Activated naive CD8-positive, alpha-beta T cell treated with anti-CD3 and anti-CD28 coated beads for 36 hours (primary cell): ENCODE results near the gene MAP4K2. TPM values are rescaled to one million over a fixed set of nuclear protein-coding genes. Genes with fewer than 3 reads are reported as not detected.
"Not testable (repeated sequence)": the region's sequence is repeated elsewhere in the genome, so short reads cannot be mapped to it uniquely, and the experiment has no call there.

Experiments used
- DNase-seq: peaks from one replicate; pipeline ENCODE4 v3.0.0; 2021
- H3K27ac Mint-ChIP-seq: one replicate; pipeline ENCODE4 v1.8.0; 2022; ENCODE audit warnings: mild to moderate bottlenecking, moderate library complexity, mixed read lengths
- H3K27me3 Mint-ChIP-seq: one replicate; pipeline ENCODE4 v1.8.0; 2022; ENCODE audit warnings: mild to moderate bottlenecking, mixed read lengths
- H3K36me3 Mint-ChIP-seq: one replicate; pipeline ENCODE4 v1.8.0; 2021; ENCODE audit warnings: mild to moderate bottlenecking, mixed read lengths
- H3K4me1 Mint-ChIP-seq: one replicate; pipeline ENCODE4 v1.8.0; 2021; ENCODE audit warnings: mixed read lengths
- H3K4me3 Mint-ChIP-seq: one replicate; pipeline ENCODE4 v1.8.0; 2022; ENCODE audit warnings: mild to moderate bottlenecking, moderate library complexity, mixed read lengths
- H3K9me3 Mint-ChIP-seq: one replicate; pipeline ENCODE4 v1.8.0; 2022; ENCODE audit warnings: mixed read lengths
- total RNA-seq, 2 experiments: library from RNA; stranded (reverse); gene quantifications; one replicate each; pipeline ENCODE4 v1.2.3, GENCODE V29; 2021

The MAP4K2 gene
- total RNA-seq, 2 experiments from 2014 or later: 60.4 to 63.8 TPM

- DNase-seq: no peak
- no peaks in the 10 kb centered on the region for H3K9me3 Mint-ChIP-seq
- H3K27me3 Mint-ChIP-seq: no peaks in the 10 kb centered on the region
Observed at GRCh38 chr11:64832467-64833197, 29.6 kb upstream of the MAP4K2 start.

GRCh38 chr11:64831411-64831891 lies 28.4 kb upstream of the MAP4K2 start:
- H3K9me3 Mint-ChIP-seq: no peaks in the 10 kb centered on the region
- no peaks in the 10 kb centered on the region for H3K27me3 Mint-ChIP-seq
- no peak for DNase-seq
- no peak overlapping the region for H3K27ac Mint-ChIP-seq
- no peak overlapping the region for H3K4me3 Mint-ChIP-seq
- no peaks in the 10 kb centered on the region for H3K36me3 Mint-ChIP-seq
- no peaks in the 10 kb centered on the region for H3K4me1 Mint-ChIP-seq

More at GRCh38 chr11:64832467-64833197, 29.6 kb upstream of the MAP4K2 start:
- no peaks in the 10 kb centered on the region for H3K4me1 Mint-ChIP-seq
- no peaks in the 10 kb centered on the region for H3K36me3 Mint-ChIP-seq
- H3K4me3 Mint-ChIP-seq: no peak overlapping the region
- H3K27ac Mint-ChIP-seq: no peak overlapping the region

- DNase-seq: no peak
- no peaks in the 10 kb centered on the region for H3K4me1 Mint-ChIP-seq
- H3K36me3 Mint-ChIP-seq: no peaks in the 10 kb centered on the region
- H3K27me3 Mint-ChIP-seq: no peaks in the 10 kb centered on the region
- no peak overlapping the region for H3K4me3 Mint-ChIP-seq
- H3K27ac Mint-ChIP-seq: no peak overlapping the region
- H3K9me3 Mint-ChIP-seq: no peaks in the 10 kb centered on the region
Observed at GRCh38 chr11:64829536-64830251, 26.7 kb upstream of the MAP4K2 start.

- H3K27me3 Mint-ChIP-seq: no peaks in the 10 kb centered on the region
- no peak overlapping the region for H3K27ac Mint-ChIP-seq
- H3K4me1 Mint-ChIP-seq: no peaks in the 10 kb centered on the region
- H3K36me3 Mint-ChIP-seq: no peaks in the 10 kb centered on the region
- H3K4me3 Mint-ChIP-seq: no peak overlapping the region
- no peak for DNase-seq
- no peaks in the 10 kb centered on the region for H3K9me3 Mint-ChIP-seq
Observed at GRCh38 chr11:64827451-64827839, 24.4 kb upstream of the MAP4K2 start.

DNA sequence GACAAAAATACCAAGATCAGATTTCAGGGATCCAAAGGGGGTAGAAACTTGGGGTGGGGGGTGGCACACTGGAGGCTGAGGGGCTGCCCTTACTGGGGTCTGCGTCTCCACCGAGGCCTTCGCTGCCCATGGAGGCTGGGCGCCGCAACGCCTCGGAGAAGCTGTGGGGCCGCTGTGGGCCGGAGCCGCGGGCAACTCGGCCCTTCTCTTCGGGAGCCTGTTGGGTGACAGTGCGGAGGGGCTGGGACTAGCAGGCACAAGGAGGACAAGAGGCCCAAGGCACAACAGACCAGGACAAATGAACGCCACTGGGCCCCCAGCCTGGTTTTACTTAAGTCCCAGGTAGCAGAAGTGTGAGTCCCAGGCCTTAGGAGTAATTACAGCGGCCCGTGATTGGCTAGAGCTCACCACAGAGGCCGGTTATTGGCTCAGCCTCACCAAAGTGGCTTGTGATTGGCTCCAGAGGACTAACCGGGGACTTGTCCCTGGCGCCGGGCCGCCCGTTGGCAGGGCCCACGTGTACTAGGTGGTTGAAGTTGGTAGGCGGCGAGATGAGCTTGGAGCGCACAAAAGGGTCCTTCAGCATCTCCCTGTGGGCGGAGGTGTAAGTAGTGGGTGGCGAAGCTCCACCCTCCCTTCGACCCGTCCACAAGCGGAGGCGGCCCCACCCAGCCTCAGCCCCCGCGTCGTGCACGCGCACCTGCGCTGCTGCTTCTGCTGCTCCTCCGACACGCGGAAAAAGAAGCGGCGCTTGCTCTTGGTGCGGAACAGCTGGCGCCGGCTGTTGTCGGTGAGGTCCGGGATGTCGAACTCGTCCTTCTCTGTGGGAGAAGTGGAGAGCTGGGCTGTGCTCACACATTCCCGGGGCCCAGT lies 23.8 kb upstream of the MAP4K2 start:
- Mint-ChIP-seq H3K36me3 (no peaks in the 10 kb centered on the region), H3K9me3 (no peaks in the 10 kb centered on the region), H3K27me3 (no peaks in the 10 kb centered on the region), H3K4me3 (no peak overlapping the region), H3K27ac (no peak overlapping the region), H3K4me1 (no peaks in the 10 kb centered on the region)
- DNase-seq: no peak

GRCh38 chr11:64826062-64826461 lies 23.0 kb upstream of the MAP4K2 start:
- H3K4me3 Mint-ChIP-seq: no peak overlapping the region
- H3K9me3 Mint-ChIP-seq: no peaks in the 10 kb centered on the region
- no peaks in the 10 kb centered on the region for H3K4me1 Mint-ChIP-seq
- DNase-seq: no peak
- no peak overlapping the region for H3K27ac Mint-ChIP-seq
- H3K36me3 Mint-ChIP-seq: no peaks in the 10 kb centered on the region
- no peaks in the 10 kb centered on the region for H3K27me3 Mint-ChIP-seq

DNA sequence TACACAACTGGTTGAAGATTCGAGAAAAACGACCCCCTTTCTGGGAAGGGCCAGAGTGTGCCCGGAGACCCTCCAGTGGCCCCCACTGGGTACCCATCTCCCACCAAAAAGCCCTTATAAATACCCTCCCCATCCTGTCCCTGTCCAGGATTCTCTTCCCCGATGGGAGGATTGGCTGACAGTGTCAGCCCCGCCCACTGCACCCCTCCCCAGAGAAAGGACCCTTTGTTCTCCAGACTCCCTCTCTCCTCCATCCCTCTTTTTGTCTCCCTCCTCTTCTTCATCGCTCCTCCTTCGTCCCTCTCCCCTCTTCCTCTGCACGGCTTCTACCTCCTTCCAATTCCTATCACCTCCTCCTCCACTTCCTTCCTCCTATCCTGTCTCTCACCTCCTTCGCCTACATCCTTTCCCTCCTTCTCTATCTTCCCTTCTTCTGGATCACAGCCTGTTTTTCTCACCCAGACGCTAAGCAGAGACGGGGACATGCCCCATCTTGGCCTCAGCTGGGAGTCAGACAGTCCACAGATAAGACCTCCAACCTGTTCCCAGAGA lies 20.6 kb upstream of the MAP4K2 start:
- Mint-ChIP-seq H3K9me3 (no peaks in the 10 kb centered on the region), H3K27ac (no peak overlapping the region), H3K36me3 (no peaks in the 10 kb centered on the region), H3K4me3 (no peak overlapping the region), H3K4me1 (no peaks in the 10 kb centered on the region), H3K27me3 (no peaks in the 10 kb centered on the region)
- no peak for DNase-seq

DNA sequence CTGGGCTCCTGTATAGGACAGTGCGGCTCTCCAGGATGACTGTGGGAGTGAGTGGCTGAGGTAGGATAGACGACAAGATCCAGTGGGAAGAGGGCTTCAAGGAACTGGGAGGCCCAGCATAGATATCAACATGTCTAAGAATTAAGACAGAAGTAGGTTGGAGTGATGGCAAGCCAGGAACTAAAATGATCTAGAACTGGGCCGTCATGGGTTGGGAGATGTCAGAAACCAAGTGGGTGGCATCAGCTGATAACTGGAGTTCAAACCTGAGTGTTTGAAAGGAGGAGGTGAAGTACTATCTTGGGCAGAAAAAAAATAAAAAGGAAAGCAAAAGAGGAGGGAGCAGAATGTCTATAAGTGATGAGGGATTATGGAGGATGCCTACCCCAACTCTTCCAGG lies 14.5 kb upstream of the MAP4K2 start:
- Mint-ChIP-seq H3K9me3 (no peaks in the 10 kb centered on the region), H3K4me3 (no peak overlapping the region), H3K27me3 (no peaks in the 10 kb centered on the region), H3K27ac (no peak overlapping the region), H3K4me1 (no peaks in the 10 kb centered on the region), H3K36me3 (no peaks in the 10 kb centered on the region)
- no peak for DNase-seq

GRCh38 chr11:64815433-64815832 lies 12.4 kb upstream of the MAP4K2 start:
- not testable (repeated sequence) for DNase-seq, H3K4me3 Mint-ChIP-seq, H3K4me1 Mint-ChIP-seq, H3K27me3 Mint-ChIP-seq, H3K36me3 Mint-ChIP-seq, H3K9me3 Mint-ChIP-seq, H3K27ac Mint-ChIP-seq

DNA sequence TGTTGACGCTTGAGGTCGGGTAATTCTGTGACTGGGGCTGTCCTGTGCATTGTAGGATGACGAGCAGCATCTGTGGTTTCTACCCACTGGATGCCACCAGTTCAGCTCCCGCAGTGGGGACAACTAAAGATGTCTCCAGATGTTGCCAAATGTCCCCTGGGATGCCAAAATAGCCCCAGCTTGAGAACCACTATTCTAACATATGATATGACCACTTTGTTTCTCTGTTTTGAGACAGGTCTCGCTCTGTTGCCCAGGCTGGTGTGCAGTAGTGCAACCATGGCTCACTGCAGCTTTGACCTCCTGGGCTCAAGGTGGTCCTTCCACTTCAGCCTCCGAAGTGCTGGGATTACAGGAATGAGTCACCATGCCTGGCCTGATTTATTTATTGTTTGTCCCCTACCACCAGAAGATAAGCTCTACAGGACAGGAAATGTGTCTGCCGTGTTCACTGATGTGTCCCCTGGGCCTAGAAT lies 11.7 kb upstream of the MAP4K2 start:
- Mint-ChIP-seq H3K27me3 (no peaks in the 10 kb centered on the region), H3K9me3 (no peaks in the 10 kb centered on the region), H3K36me3 (peaks cover 2% of the 10 kb centered on the region), H3K4me1 (peaks cover 4% of the 10 kb centered on the region), H3K27ac (no peak overlapping the region), H3K4me3 (no peak overlapping the region)
- DNase-seq: no peak

GRCh38 chr11:64813826-64814225 lies 10.8 kb upstream of the MAP4K2 start:
- Mint-ChIP-seq H3K27me3 (no peaks in the 10 kb centered on the region), H3K4me1 (peaks cover 11% of the 10 kb centered on the region), H3K9me3 (no peaks in the 10 kb centered on the region), H3K27ac (no peak overlapping the region), H3K36me3 (peaks cover 2% of the 10 kb centered on the region), H3K4me3 (no peak overlapping the region)
- DNase-seq: no peak

DNA sequence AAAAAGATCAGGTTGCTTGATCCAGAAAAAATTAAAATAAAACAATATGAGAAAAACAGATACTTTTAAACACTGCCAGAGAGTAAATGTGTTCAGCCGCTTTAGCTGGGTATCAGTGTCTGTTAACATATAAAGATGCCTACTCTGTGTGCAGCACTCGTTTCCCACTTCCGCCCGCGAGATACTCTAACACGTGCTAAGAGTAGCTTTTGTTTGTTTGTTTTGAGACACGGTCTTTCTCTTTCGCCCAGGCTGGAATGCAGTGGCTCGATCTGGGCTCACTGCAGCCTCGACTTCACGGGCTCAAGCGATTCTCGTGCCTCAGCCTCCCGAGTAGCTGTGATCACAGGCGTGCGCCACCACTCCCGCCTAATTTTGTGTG lies 7.9 kb upstream of the MAP4K2 start:
- no peaks in the 10 kb centered on the region for H3K27me3 Mint-ChIP-seq
- H3K4me3 Mint-ChIP-seq: peak overlapping the region; percentile 97
- H3K4me1 Mint-ChIP-seq: peaks cover 17% of the 10 kb centered on the region
- H3K36me3 Mint-ChIP-seq: peaks cover 8% of the 10 kb centered on the region
- H3K27ac Mint-ChIP-seq: peak overlapping the region; percentile 91
- DNase-seq: no peak
- H3K9me3 Mint-ChIP-seq: no peaks in the 10 kb centered on the region

DNA sequence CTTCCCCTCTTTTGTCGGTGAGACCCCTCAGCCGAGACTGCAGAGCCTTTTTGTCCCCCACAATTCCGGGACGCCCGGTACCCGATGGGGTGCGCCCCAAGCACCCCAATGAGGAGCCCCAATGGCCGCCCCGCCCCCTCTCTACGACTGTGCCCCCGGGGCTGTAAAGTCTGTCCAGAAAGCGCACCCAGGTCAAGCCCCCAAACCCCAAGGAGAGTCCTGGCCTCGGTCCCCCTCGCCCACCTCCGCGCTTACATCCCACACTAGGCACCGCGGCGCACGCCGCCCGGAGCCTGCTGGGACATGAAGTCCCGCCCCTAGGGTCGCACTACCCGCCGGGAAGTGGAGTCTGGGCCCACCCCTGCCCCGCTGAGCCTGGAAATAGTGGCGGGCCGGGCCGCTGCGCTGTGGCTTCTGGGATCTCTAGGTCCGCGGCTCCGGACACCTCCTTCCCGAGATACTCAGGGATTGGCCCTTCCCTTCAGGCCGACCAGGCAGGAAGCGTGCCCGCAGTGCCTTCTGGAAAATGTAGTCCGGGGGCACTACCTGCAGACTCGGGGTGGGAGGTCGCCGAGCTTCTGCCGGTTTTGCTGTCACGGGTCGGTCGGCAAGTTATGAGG lies 7.4 kb upstream of the MAP4K2 start, which contains the start of gene MEN1:
Gene MEN1 (minus strand): TSS at position 281 of the 620 bp plus-strand sequence. CDS start 442 bp downstream, outside the sequence.
- Mint-ChIP-seq H3K4me3 (peak within 1 kb of the TSS; percentile 97), H3K27me3 (no peaks in the 10 kb centered on the region), H3K36me3 (peaks cover 8% of the 10 kb centered on the region), H3K4me1 (peaks cover 17% of the 10 kb centered on the region), H3K27ac (peak within 1 kb of the TSS; percentile 91), H3K9me3 (no peaks in the 10 kb centered on the region)
- peak; percentile 90 for DNase-seq

DNA sequence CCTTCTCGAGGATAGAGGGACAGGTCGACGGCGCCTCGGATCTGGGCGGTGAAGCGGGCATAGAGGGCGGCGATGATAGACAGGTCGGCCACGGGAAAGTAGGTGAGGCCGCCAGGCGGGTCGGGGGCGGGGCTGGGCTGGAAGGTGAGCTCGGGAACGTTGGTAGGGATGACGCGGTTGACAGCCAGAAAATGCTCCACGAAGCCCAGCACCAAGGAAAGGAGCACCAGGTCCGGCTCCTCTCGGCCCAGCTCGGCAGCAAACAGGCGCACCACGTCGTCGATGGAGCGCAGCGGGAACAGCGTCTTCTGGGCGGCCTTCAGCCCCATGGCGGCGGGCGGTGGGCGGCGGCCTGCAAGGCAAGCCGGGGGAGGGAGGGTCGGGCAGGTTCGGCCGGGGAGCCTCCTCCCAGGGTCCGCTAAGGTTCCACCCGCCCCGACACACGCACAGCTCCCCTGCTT lies 6.8 kb upstream of the MAP4K2 start:
- Mint-ChIP-seq H3K4me3 (peak overlapping the region; percentile 97), H3K27me3 (no peaks in the 10 kb centered on the region), H3K4me1 (peaks cover 17% of the 10 kb centered on the region), H3K27ac (peak overlapping the region; percentile 91), H3K36me3 (peaks cover 8% of the 10 kb centered on the region), H3K9me3 (no peaks in the 10 kb centered on the region)
- DNase-seq: peak; percentile 43
